Measurements from ENCODE around the gene RASSF3. TPM values are rescaled to one million over a fixed set of nuclear protein-coding genes. Genes with fewer than 3 reads are reported as not detected.

RASSF3 gene
- total RNA-seq, 4 donors from 2014 or later: 9.1 to 16.1 (median 11.2) TPM

DNA sequence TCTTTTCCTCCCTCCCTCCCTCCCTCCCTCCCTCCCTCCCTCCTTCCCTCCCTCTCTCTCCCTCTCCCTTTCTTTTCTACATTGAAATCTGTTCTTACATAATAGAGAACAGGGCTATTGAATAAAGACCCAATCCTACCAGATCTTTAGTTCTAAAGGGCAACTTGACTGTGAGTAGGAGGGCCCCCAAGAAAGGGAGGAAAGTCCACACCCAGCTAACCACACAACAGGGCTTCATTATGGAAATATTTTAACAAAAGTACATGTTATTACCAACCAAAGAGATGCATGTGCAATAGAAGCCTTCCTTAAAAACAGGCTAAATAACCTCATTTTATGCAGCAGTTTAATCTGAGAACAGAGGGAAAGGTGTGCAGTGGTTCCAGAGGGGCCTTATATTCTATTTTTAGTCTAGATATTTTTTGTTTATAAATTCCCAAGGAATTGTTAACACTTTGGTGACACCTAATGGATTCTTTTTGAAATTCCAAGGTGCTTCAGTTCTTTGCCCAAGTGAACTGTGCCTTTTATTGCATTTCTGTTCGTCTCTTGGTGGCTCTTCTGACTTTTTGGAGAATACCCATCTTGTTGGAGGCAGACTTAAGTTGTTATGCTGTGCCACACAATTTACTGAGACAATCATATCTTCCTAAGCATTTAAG is 85.9 kb downstream of the RASSF3 start:
- no peaks in the 10 kb centered on the region for H3K4me1 ChIP-seq
- H3K36me3 ChIP-seq: peaks cover 9% of the 10 kb centered on the region
- no peak overlapping the region for H3K4me3 ChIP-seq
- no peaks in the 10 kb centered on the region for H3K9me3 ChIP-seq
- WGBS: 44% methylated on average over 1 of the region's 1 CpG
- no peak for DNase-seq (ENCODE audit: low spot score in 2 of 2)
- no peaks in the 10 kb centered on the region for H3K27me3 ChIP-seq
- H3K27ac ChIP-seq: no peak overlapping the region
- no peak for TF ChIP-seq POLR2A (IDR thresholded peaks at IDR 0.05)

DNA sequence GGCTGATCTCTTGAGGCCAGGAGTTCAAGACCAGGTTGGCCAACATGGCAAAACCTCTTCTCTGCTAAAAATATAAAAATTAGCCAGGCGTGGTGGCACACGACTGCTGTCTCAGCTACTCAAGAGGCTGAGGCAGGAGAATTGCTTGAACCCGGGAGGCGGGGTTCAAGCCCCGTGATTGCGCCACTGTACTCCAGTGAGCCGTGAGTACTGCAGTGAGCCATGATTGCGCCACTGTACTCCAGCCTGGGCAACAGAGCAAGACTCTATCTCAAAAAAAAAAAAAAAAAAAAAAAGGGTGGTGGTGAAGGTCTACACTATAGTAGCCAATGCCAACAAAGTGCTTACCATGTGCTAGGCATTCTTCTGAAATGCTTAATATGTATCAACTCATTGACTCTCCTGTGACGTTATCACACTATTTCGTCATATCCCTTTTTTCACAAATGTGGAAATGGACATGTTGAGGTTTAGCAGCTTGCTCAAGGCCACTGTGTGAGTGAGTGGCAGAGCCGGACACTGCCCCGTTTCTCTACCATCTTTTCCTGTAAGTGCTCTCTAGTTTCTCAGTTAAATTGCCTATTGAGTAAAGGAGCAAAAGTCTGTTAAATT is 89.3 kb downstream of the RASSF3 start:
- no peaks in the 10 kb centered on the region for H3K9me3 ChIP-seq
- TF ChIP-seq, protein P1, sequence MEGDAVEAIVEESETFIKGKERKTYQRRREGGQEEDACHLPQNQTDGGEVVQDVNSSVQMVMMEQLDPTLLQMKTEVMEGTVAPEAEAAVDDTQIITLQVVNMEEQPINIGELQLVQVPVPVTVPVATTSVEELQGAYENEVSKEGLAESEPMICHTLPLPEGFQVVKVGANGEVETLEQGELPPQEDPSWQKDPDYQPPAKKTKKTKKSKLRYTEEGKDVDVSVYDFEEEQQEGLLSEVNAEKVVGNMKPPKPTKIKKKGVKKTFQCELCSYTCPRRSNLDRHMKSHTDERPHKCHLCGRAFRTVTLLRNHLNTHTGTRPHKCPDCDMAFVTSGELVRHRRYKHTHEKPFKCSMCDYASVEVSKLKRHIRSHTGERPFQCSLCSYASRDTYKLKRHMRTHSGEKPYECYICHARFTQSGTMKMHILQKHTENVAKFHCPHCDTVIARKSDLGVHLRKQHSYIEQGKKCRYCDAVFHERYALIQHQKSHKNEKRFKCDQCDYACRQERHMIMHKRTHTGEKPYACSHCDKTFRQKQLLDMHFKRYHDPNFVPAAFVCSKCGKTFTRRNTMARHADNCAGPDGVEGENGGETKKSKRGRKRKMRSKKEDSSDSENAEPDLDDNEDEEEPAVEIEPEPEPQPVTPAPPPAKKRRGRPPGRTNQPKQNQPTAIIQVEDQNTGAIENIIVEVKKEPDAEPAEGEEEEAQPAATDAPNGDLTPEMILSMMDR (IDR thresholded peaks at IDR 0.05): no peak
- TF ChIP-seq EP300 (IDR thresholded peaks at IDR 0.05): no peak
- DNase-seq (ENCODE audit: low spot score in 2 of 2): no peak
- no peaks in the 10 kb centered on the region for H3K4me1 ChIP-seq
- H3K4me3 ChIP-seq: no peak overlapping the region
- 86% methylated on average over 12 of the region's 12 CpGs for WGBS
- peaks cover 7% of the 10 kb centered on the region for H3K36me3 ChIP-seq
- no peak overlapping the region for H3K27ac ChIP-seq
- no peaks in the 10 kb centered on the region for H3K27me3 ChIP-seq

DNA sequence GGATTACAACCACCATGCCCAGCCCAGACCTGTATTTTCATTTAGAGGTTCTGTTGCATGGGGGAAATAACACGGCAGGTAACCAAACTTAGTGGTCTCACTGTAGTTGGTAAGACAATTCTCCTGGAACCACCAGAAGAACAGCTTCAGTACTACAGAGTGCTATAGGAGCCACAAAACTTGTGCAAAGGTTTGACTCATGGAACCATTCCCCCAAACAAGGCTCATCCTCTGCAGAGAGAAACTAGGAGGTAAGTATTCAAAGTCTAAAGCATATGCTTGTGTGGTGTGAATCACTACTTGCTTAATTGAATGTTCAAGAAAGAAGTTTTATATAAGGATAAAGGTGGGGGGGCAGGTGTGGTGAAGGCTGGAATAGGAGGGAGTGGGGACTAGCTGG is 90.2 kb downstream of the RASSF3 start:
- no peaks in the 10 kb centered on the region for H3K4me1 ChIP-seq
- H3K4me3 ChIP-seq: no peak overlapping the region

DNA sequence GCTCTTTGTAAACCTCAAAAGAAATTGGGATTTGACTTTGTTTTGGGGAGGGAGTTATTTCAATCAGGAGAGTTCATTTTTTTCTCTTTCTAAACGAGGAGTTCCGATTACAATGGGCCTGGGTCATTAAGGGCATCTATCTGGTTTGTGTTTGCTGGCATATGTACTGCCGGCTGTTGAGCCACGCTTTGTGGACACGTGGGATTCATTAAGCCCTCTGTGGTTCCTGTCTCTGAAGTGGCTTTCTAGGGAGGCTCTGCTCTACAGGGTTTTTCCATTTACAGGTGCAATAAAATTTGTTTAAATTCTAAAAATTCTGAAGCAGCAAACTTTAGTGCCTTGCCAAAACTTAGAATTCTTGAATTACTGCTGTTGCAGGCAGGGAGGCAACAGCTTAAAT is 91.0 kb downstream of the RASSF3 start:
- Histone ChIP-seq H3K27ac (no peak overlapping the region), H3K9me3 (no peaks in the 10 kb centered on the region), H3K4me1 (no peaks in the 10 kb centered on the region), H3K4me3 (no peak overlapping the region), H3K36me3 (no peaks in the 10 kb centered on the region), H3K27me3 (no peaks in the 10 kb centered on the region)
- 50% methylated on average over 5 of the region's 5 CpGs for WGBS
- TF ChIP-seq EP300 (IDR thresholded peaks at IDR 0.05) (no peak), POLR2AphosphoS5 (IDR thresholded peaks at IDR 0.05) (no peak), POLR2A (IDR thresholded peaks at IDR 0.05) (no peak)
- TF ChIP-seq, protein P1 (IDR thresholded peaks at IDR 0.05): no peak
- no peak for DNase-seq (ENCODE audit: low spot score in 2 of 2)

More for the DNA sequence above, 90.2 kb downstream of the RASSF3 start:
- DNase-seq (ENCODE audit: low spot score in 2 of 2): no peak
- TF ChIP-seq POLR2A (IDR thresholded peaks at IDR 0.05): no peak
- no peak for TF ChIP-seq EP300 (IDR thresholded peaks at IDR 0.05)
- TF ChIP-seq, protein P1 (IDR thresholded peaks at IDR 0.05): no peak
- no peak for TF ChIP-seq POLR2AphosphoS5 (IDR thresholded peaks at IDR 0.05)
- Histone ChIP-seq H3K27me3 (no peaks in the 10 kb centered on the region), H3K36me3 (peaks cover 1% of the 10 kb centered on the region), H3K9me3 (no peaks in the 10 kb centered on the region), H3K27ac (no peak overlapping the region)
- 100% methylated on average over 1 of the region's 1 CpG for WGBS

DNA sequence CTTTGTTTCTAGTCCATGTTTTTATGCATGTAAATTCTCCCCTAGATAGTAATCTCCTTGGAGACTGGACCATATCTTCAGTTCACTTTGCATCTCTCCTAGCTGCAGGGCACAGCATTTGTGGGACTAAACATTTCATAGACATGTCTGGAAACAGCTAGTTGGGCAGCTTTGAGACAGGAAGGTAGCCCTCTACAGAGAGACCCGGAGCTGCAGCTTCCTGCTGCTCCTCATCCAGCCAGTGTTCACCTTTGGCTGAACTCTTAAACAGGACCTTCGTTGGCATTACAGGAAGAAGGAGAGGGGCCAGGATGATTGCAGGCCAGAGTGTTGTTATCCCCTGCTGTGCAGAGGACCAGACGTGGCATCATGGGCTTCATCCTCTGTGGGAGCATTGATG is 96.0 kb downstream of the RASSF3 start:
- Histone ChIP-seq H3K4me1 (no peaks in the 10 kb centered on the region), H3K36me3 (no peaks in the 10 kb centered on the region), H3K27ac (no peak overlapping the region), H3K4me3 (no peak overlapping the region), H3K27me3 (no peaks in the 10 kb centered on the region), H3K9me3 (no peaks in the 10 kb centered on the region)
- no peak for DNase-seq (ENCODE audit: low spot score in 2 of 2)
- TF ChIP-seq EP300 (IDR thresholded peaks at IDR 0.05): no peak
- TF ChIP-seq, protein P1 (IDR thresholded peaks at IDR 0.05): no peak
- no peak for TF ChIP-seq POLR2A (IDR thresholded peaks at IDR 0.05)
- TF ChIP-seq POLR2AphosphoS5 (IDR thresholded peaks at IDR 0.05): no peak
- 58% methylated on average over 3 of the region's 3 CpGs for WGBS
